ENCODE measurements around the gene MEI1.
"Not testable (repeated sequence)": the region's sequence is repeated elsewhere in the genome, so short reads cannot be mapped to it uniquely, and the experiment has no call there.

DNA sequence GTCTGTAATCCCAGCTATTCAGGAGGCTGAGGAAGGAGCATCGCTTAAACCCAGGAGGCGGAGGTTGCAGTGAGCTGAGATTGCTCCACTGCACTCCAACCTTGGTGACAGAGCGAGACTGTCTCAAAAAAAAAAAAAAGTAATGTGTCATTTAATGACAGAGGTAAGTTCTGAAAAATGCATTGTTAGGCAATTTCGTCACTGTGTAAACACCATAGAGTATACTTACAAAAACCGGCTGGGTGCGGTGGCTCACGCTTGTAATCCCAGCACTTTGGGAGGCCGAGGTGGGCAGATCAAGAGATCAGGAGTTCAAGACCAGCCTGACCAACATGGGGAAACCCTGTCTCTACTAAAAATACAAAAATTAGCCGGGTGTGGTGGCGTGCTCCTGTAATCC is 27.2 kb upstream of the MEI1 start:
- TF ChIP-seq, protein P1, sequence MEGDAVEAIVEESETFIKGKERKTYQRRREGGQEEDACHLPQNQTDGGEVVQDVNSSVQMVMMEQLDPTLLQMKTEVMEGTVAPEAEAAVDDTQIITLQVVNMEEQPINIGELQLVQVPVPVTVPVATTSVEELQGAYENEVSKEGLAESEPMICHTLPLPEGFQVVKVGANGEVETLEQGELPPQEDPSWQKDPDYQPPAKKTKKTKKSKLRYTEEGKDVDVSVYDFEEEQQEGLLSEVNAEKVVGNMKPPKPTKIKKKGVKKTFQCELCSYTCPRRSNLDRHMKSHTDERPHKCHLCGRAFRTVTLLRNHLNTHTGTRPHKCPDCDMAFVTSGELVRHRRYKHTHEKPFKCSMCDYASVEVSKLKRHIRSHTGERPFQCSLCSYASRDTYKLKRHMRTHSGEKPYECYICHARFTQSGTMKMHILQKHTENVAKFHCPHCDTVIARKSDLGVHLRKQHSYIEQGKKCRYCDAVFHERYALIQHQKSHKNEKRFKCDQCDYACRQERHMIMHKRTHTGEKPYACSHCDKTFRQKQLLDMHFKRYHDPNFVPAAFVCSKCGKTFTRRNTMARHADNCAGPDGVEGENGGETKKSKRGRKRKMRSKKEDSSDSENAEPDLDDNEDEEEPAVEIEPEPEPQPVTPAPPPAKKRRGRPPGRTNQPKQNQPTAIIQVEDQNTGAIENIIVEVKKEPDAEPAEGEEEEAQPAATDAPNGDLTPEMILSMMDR (IDR thresholded peaks at IDR 0.05) = not testable (repeated sequence)
- peak; percentile 42 for TF ChIP-seq POLR2AphosphoS5 (IDR thresholded peaks at IDR 0.05)

Measured in prostate gland (tissue), 2 donors.